NCI-H128 (cell line): ENCODE measurements around the gene PLCH2.

ENCODE experiments used
- DNase-seq: peaks from one replicate; lab custom pipeline; 2025; ENCODE audit not compliant: unreplicated experiment; lab: John Stamatoyannopoulos, UW

The PLCH2 gene

GRCh38 chr1:2459757-2460156 is 16.3 kb upstream of the PLCH2 start:
- no peak for DNase-seq

- DNase-seq = no peak
Observed at GRCh38 chr1:2460203-2460602, 15.9 kb upstream of the PLCH2 start.

GRCh38 chr1:2460996-2461751 is 14.9 kb upstream of the PLCH2 start:
- no peak for DNase-seq

- DNase-seq = no peak
Observed at GRCh38 chr1:2462819-2463218, 13.3 kb upstream of the PLCH2 start.

GRCh38 chr1:2463396-2463795 is 12.7 kb upstream of the PLCH2 start:
- DNase-seq = no peak

GRCh38 chr1:2465371-2466269 is 10.5 kb upstream of the PLCH2 start:
- DNase-seq = no peak

- DNase-seq = no peak
Observed at GRCh38 chr1:2466270-2466665, 9.8 kb upstream of the PLCH2 start.

- no peak for DNase-seq
Observed at GRCh38 chr1:2466958-2467554, 9.0 kb upstream of the PLCH2 start.

- DNase-seq = no peak
Observed at GRCh38 chr1:2468041-2468472, 8.0 kb upstream of the PLCH2 start.

GRCh38 chr1:2468540-2468939 is 7.5 kb upstream of the PLCH2 start:
- DNase-seq = no peak

GRCh38 chr1:2469103-2469940 is 6.8 kb upstream of the PLCH2 start:
- DNase-seq = no peak

GRCh38 chr1:2470290-2471158 is 5.6 kb upstream of the PLCH2 start:
- DNase-seq = no peak

GRCh38 chr1:2471159-2471471 is 5.0 kb upstream of the PLCH2 start:
- DNase-seq = no peak

- no peak for DNase-seq
Observed at GRCh38 chr1:2471587-2472001, 4.5 kb upstream of the PLCH2 start.

- DNase-seq = no peak
Observed at GRCh38 chr1:2472109-2472508, 4.0 kb upstream of the PLCH2 start.

- DNase-seq = no peak
Observed at GRCh38 chr1:2472561-2473177, 3.4 kb upstream of the PLCH2 start.

GRCh38 chr1:2473198-2473597 is 2.9 kb upstream of the PLCH2 start:
- no peak for DNase-seq

- DNase-seq = no peak
Observed at GRCh38 chr1:2474104-2474844, 1.8 kb upstream of the PLCH2 start.

GRCh38 chr1:2474933-2475371 is 1.1 kb upstream of the PLCH2 start:
- no peak for DNase-seq
